Smooth muscle cell (in vitro differentiated cells): ENCODE results near the gene SPDYC. TPM values are rescaled to one million over a fixed set of nuclear protein-coding genes. Genes with fewer than 3 reads are reported as not detected.

Source experiments
- DNase-seq: peaks from one replicate; lab custom pipeline; 2025; ENCODE audit not compliant: unreplicated experiment; lab: John Stamatoyannopoulos, UW
- H2AFZ ChIP-seq: fragments of 200-600 bp; sonication (generic); 2 replicates; pipeline ENCODE4 v1.6.0; 2016; ENCODE audit warnings: antibody characterized with exemption, low read depth, mild to moderate bottlenecking
- H3F3A ChIP-seq: fragments of 200-600 bp; sonication (generic); 2 replicates; pipeline ENCODE4 v1.6.0; 2017; ENCODE audit warnings: antibody characterized with exemption, low read depth
- H3K27ac ChIP-seq: fragments of 200-600 bp; sonication (generic); 2 replicates; pipeline ENCODE4 v1.5.1; 2016; ENCODE audit warnings: low read depth, mild to moderate bottlenecking
- H3K27me3 ChIP-seq: fragments of 200-600 bp; sonication (generic); 2 replicates; pipeline ENCODE4 v1.6.1; 2016; ENCODE audit warnings: low read depth, mild to moderate bottlenecking
- H3K36me3 ChIP-seq: fragments of 200-600 bp; sonication (generic); 2 replicates; pipeline ENCODE4 v1.5.1; 2016; ENCODE audit warnings: low read depth
- H3K4me1 ChIP-seq: fragments of 200-600 bp; sonication (generic); 2 replicates; pipeline ENCODE4 v1.5.1; 2016; ENCODE audit warnings: low read depth
- H3K4me2 ChIP-seq: fragments of 200-600 bp; sonication (generic); 2 replicates; pipeline ENCODE4 v1.6.0; 2016; ENCODE audit warnings: mild to moderate bottlenecking
- H3K4me3 ChIP-seq: fragments of 200-600 bp; sonication (generic); 2 replicates; pipeline ENCODE4 v1.5.1; 2016; ENCODE audit warnings: mild to moderate bottlenecking
- H3K79me2 ChIP-seq: fragments of 200-600 bp; sonication (generic); 2 replicates; pipeline ENCODE4 v1.6.0; 2016; ENCODE audit warnings: low read depth, mild to moderate bottlenecking
- H3K9ac ChIP-seq: fragments of 200-600 bp; sonication (generic); 2 replicates; pipeline ENCODE4 v1.6.0; 2016; ENCODE audit warnings: low read depth
- H3K9me3 ChIP-seq: fragments of 200-600 bp; sonication (generic); replicated peaks from 2 replicates; pipeline ENCODE4 v1.5.1; 2016; ENCODE audit warnings: low read depth
- H4K20me1 ChIP-seq: fragments of 200-600 bp; sonication (generic); 2 replicates; pipeline ENCODE4 v1.6.0; 2016; ENCODE audit warnings: low read depth
- CTCF ChIP-seq: fragments of 200-600 bp; sonication (generic); IDR thresholded peaks from 2 replicates; pipeline ENCODE4 v1.5.1; 2017; ENCODE audit warnings: borderline replicate concordance, mild to moderate bottlenecking, antibody characterized with exemption; ENCODE audit not compliant: insufficient read depth, poor library complexity, severe bottlenecking
- WGBS: methylation state at CpG from one replicate; pipeline ENCODE4 v1.1.7; 2016; ENCODE audit warnings: low lambda C conversion rate; 5-methylcytosine and 5-hydroxymethylcytosine counted together
- polyA plus RNA-seq: library from polyadenylated mRNA; unstranded; fragments of >200 nt; fragmentation: Nextera tagmentation; extraction: Ambion mirVana; gene quantifications from 2 replicates; pipeline ENCODE4 v1.2.1, GENCODE V29; 2016
- total RNA-seq: library from RNA; depleted of rRNA; stranded (reverse); fragments of >200 nt; gene quantifications from 2 replicates; pipeline ENCODE4 v1.2.3, GENCODE V29; 2014

SPDYC gene
- total and polyA plus RNA-seq, 2 experiments from 2014 or later = not detected

GRCh38 chr11:65131895-65132237, 38.2 kb upstream of the SPDYC start:
- Histone ChIP-seq H3F3A (peaks cover 14% of the 10 kb centered on the region), H3K9me3 (no peaks in the 10 kb centered on the region), H3K4me1 (peaks cover 5% of the 10 kb centered on the region), H3K27me3 (no peaks in the 10 kb centered on the region), H3K79me2 (peaks cover 18% of the 10 kb centered on the region), H3K27ac (no peak overlapping the region), H3K9ac (no peak overlapping the region), H3K36me3 (no peaks in the 10 kb centered on the region), H2AFZ (no peak overlapping the region), H3K4me3 (no peak overlapping the region), H4K20me1 (peaks cover 30% of the 10 kb centered on the region), H3K4me2 (no peak overlapping the region)
- no peak for TF ChIP-seq CTCF
- no peak for DNase-seq
- 91% methylated on average over 6 of the region's 6 CpGs for WGBS

- H3K27ac ChIP-seq = no peak overlapping the region
- no peak overlapping the region for H3K4me3 ChIP-seq
- peaks cover 30% of the 10 kb centered on the region for H4K20me1 ChIP-seq
- no peak for TF ChIP-seq CTCF
- H3F3A ChIP-seq = peaks cover 9% of the 10 kb centered on the region
- H3K27me3 ChIP-seq = no peaks in the 10 kb centered on the region
- H3K9ac ChIP-seq = no peak overlapping the region
- no peak for DNase-seq
- H3K4me2 ChIP-seq = peak overlapping the region; percentile 83
- H3K4me1 ChIP-seq = peaks cover 5% of the 10 kb centered on the region
- WGBS = 95% methylated on average over 10 of the region's 10 CpGs
- H2AFZ ChIP-seq = no peak overlapping the region
- H3K79me2 ChIP-seq = peaks cover 18% of the 10 kb centered on the region
- no peaks in the 10 kb centered on the region for H3K9me3 ChIP-seq
- H3K36me3 ChIP-seq = no peaks in the 10 kb centered on the region
These were observed 37.6 kb upstream of the SPDYC start for GRCh38 chr11:65132238-65132987.

GRCh38 chr11:65132988-65133700, 36.9 kb upstream of the SPDYC start:
- WGBS = 55% methylated on average over 18 of the region's 18 CpGs
- no peak for TF ChIP-seq CTCF
- Histone ChIP-seq H3K36me3 (no peaks in the 10 kb centered on the region), H3K9me3 (no peaks in the 10 kb centered on the region), H3K4me1 (peaks cover 5% of the 10 kb centered on the region), H3K4me2 (peak overlapping the region; percentile 83), H2AFZ (no peak overlapping the region), H4K20me1 (peaks cover 30% of the 10 kb centered on the region), H3K9ac (peak overlapping the region; percentile 93), H3K27me3 (no peaks in the 10 kb centered on the region), H3K79me2 (peaks cover 18% of the 10 kb centered on the region), H3K4me3 (peak overlapping the region; percentile 65), H3K27ac (peak overlapping the region; percentile 93), H3F3A (peaks cover 8% of the 10 kb centered on the region)
- DNase-seq = no peak
